Measurements from ENCODE around the gene PPFIA1.
"Not testable (repeated sequence)": the region's sequence is repeated elsewhere in the genome, so short reads cannot be mapped to it uniquely, and the experiment has no call there.

PPFIA1 gene

DNA sequence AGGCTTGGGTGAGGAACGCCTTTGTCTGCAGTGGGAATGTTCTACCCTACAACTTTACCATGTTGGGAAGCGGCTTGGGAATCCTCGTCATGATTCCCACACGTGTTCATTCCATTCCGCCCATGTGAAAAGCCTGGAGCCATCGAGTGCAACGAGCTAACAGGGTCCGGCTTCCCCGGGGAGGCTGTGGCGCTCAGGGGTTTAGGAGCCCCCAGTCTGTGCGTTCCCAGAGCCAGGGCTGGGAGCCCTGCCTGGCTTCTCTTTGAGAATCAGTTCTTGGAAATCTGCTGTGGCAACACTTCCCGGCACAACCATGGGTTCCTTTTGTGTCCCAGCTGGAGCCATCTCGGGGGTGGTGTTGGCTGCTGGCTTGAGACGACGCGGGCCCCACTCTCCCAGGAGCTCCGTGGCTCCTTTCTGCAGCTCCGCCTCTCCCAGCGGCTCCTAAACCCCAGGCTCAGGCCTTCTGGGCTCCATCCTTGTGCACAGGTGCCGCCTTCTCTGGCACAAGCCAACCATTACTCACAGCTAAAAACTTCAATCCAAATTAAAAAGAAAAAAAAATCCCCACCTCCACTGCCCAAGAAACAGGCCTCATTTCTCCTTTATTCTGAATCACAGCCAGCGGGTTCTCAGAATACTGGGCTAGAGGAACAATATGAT is 18.7 kb upstream of the PPFIA1 start:
- no peak for DNase-seq (ENCODE audit: low read depth)

- no peak for DNase-seq (ENCODE audit: low read depth)
These were observed 17.6 kb upstream of the PPFIA1 start for GRCh38 chr11:70252844-70253243.

DNA sequence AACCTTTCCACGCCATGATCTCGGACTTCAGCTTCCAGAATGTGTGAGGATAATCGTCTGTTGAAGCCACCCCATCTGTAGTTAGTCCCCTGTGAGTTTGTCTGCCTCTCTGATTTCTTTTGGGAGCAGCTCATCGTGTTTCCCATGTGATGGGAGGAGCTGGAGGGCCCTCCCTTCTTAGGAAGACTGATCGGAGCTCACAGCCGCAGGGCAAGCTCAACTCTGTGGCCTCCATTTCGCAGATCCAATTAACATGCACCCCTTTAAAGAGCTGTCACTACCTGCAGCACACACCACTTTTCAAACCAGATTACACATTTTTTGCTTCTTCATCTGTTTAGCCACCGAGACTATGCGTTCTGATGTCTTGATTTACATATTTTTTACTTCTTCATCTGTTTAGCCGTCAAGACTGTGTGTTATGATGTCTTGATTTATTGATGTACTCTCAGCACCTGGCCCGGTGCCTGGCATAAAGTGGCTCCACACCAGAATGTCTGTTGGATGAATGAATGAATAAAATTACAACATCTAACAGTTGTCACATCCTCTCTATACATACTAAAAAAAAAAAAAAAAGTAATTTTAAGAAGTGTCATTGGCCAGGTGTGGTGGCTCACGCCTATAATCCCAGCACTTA is 14.9 kb upstream of the PPFIA1 start:
- no peak for DNase-seq (ENCODE audit: low read depth)

DNA sequence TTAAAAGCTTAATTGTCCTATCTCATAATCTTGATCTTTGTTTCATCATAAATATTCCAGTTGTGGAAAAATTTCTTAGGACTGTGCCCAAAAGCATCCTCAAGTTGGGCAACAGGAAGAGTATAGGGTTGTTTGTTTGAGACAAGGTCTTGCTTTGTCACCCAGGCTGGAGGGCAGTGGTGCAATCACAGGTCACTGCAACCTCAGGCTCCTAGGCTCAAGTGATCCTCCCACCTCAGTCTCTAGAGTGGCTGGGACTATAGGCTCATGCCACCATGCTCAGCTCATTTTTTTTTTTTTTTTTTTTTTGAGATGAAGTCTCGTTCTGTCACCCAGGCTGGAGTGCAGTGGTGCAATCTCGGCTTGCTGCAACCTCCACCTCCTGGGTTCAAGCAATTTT is 11.4 kb upstream of the PPFIA1 start:
- not testable (repeated sequence) for DNase-seq (ENCODE audit: low read depth)

GRCh38 chr11:70262951-70263350 is 7.5 kb upstream of the PPFIA1 start:
- DNase-seq (ENCODE audit: low read depth): no peak

GRCh38 chr11:70263363-70263762 is 7.1 kb upstream of the PPFIA1 start:
- DNase-seq (ENCODE audit: low read depth): no peak

- no peak for DNase-seq (ENCODE audit: low read depth)
These were observed 5.1 kb upstream of the PPFIA1 start for GRCh38 chr11:70265341-70265740.

DNA sequence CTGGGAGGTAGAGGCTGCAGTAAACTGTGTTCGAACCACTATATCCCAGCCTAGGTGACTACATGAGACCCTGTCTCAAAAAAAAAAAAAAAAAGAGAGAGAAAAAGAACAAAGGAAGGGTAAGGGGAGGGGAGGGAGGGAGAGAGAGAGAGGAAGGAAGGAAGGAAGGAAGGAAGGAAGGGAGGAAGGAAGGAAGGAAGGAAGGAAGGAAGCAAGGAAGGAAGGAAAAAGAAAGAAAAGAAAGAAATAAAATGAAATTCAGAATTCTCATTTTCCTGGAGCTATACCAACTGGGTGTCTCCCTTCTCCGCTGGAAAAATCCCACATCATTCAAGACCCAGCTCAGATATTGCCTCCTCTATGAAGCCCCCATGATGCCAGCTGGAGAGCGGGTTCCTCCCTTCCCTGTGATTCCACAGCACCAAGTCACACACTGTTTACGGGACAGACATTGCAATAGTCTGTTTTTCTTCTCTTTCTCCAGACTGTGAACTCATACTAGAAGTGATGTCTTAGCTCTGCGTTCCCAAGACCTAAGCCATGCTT is 3.0 kb upstream of the PPFIA1 start:
- DNase-seq (ENCODE audit: low read depth): no peak

- no peak for DNase-seq (ENCODE audit: low read depth)
These were observed 2.0 kb upstream of the PPFIA1 start for GRCh38 chr11:70268526-70268925.

DNA sequence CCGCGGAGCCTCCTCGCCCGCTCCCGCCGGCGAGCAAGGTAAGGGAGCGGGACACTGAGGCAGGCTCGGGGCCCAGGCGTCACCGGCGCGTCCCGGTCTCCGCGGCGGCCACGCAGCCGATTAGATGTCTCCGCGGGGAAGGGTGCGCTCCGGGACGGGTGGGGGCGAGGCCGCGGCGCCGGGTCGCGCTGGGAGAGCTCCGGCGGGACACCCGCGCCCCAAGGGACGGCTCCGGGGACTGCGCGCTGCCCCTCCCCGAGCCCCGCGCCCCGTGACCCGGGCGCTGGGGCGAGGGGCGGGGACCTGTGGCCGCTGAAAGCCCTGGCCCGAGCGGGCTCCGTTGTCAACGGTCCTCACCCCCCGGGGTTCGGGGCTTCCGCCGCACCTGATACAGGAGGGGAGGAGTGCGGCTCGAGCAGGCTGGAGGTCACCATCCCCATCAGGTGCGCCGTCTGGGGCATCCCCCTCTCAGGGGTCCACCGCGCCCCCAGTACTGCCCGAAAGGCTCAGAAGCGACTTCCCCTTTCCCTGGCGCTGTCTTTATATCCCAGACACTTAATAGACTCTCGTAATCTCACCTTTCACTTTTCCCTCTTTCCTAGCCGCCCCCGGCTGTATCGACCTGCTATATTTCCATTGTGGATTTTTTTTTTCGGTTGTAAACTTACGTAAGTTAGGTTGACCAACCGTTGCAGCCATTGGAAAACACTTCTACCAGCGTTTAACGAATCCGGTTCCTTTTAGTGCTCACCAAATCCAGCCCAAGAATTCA is 573 bp downstream of the PPFIA1 start:
- peak; percentile 34 for DNase-seq (ENCODE audit: low read depth)

- DNase-seq (ENCODE audit: low read depth): no peak
These were observed 1.1 kb downstream of the PPFIA1 start for GRCh38 chr11:70271649-70271953.

- no peak for DNase-seq (ENCODE audit: low read depth)
These were observed 1.5 kb downstream of the PPFIA1 start for GRCh38 chr11:70272009-70272408.

DNA sequence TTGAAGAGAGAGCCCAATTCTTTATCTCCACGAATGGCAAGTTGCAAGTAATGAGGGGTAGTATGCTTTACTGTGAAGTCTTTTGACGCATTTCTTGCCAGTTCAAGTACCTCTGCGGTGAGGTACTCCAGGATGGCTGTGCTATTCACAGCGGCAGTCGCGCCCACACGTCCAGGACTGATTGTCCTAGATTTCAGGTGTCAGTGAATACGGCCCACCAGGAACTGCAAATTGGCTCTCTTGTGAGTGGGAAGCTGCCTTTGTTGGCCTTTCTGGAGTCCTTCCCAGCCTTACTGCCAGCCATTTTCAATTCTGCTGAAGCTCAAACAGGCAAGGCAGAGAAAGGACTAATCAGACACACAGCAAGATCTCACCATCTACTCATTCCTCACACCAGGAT is 8.5 kb downstream of the PPFIA1 start:
- DNase-seq (ENCODE audit: low read depth): no peak

GRCh38 chr11:70281156-70281609 is 10.7 kb downstream of the PPFIA1 start:
- no peak for DNase-seq (ENCODE audit: low read depth)

- no peak for DNase-seq (ENCODE audit: low read depth)
These were observed 11.5 kb downstream of the PPFIA1 start for GRCh38 chr11:70282012-70282411.

GRCh38 chr11:70288721-70289120 is 18.2 kb downstream of the PPFIA1 start:
- no peak for DNase-seq (ENCODE audit: low read depth)

DNA sequence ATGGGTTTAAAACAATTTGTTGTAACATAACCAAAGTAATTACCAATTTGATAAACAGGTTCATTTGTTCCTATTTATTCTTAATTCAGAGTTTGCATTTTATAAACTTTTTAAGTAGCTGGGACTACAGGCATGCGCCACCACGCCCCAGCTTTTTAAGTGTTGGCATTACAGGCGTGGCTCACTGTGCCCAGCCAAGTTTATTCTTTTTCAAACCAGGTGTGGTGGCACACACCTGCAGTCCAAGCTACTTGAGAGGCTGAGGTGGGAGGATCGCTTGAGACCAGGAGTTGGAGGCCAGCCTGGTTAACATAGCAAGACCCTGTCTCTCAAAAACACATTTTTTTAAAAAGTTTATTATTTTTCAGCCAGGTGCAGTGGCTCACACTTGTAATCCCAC is 19.1 kb downstream of the PPFIA1 start:
- DNase-seq (ENCODE audit: low read depth): no peak

- DNase-seq (ENCODE audit: low read depth): no peak
These were observed 20.0 kb downstream of the PPFIA1 start for GRCh38 chr11:70290361-70291065.

- no peak for DNase-seq (ENCODE audit: low read depth)
These were observed 21.7 kb downstream of the PPFIA1 start for GRCh38 chr11:70292166-70292565.

- DNase-seq (ENCODE audit: low read depth): no peak
These were observed 22.4 kb downstream of the PPFIA1 start for GRCh38 chr11:70292863-70293262.

- DNase-seq (ENCODE audit: low read depth): not testable (repeated sequence)
These were observed 24.7 kb downstream of the PPFIA1 start for GRCh38 chr11:70295166-70295565.

- no peak for DNase-seq (ENCODE audit: low read depth)
These were observed 26.2 kb downstream of the PPFIA1 start for GRCh38 chr11:70296681-70297080.

All from activated T-cell treated with anti-CD3 and anti-CD28 coated beads for 1 hour (primary cell).